ENCODE results near the gene DNAH1.

Gene DNAH1

DNA sequence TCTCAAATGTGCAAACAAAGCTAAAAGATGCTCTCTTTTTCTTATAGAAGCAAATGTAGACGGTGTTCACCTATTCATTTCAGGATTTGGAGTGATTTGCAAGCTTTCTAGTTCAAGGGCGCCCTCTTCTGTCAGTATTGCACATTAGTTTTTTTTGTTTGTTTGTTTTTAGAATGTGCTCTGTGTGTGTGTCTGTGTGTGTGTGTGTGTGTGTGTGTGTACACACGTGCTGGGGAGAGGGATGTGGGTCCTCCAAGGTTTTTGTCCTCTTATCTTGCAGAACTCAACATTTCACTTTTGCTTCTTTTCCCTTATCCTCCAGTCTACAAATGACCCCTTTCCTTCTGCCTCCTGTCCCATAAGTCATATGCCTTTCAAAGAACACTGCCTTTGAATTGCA, 23.5 kb downstream of the DNAH1 start:
- DNase-seq: peak; percentile 74

DNA sequence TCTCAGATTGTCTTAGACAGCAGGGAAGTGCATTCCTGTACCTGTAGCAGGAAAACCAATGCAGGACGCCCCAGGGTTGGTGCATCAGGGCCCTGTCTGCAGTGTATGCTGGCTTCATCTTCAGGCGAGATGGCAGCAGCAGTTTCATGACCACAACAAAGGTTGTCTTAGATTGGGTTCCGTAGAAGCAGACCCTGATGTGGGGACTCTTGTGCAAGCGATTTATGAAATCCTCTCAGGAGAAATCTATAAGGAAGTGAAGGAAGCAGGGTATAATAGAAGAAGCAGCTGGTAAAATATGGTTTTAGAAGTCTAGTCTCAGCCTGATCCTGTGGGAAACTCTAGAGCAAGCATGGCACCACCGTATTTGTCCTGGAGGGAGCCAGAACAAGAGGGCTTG, 25.0 kb downstream of the DNAH1 start:
- DNase-seq: no peak

DNA sequence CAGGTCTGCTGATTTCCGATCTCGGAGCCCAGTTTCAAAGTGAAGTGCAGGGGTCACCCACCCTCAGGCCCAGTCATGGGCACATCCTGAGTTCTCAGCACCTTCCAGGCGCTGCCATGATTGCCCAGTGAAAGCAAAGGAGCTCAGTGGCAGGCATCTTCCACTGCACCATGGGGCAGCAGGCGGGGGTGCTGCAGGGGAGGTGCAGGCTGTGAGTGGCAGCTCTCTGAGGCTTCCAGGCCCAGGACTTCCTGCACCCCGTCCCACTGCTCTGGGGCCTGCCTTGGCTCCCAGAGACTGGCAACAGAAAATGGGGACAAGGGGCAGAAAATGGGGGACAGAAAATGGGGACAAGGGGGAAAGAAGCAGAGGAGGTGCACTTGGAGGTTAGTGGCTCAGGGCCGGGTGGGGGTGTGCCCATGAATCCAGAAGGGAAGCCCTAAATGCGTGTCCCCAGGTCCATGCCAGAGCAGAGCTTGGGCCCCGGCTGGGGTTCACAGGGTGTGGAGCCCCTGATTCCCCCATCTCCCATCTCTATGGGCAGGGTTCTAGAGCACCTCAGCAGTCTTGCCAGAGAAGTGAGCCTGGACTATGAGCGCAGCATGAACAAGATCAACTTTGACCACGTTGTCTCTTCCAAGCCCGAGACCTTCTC, 28.0 kb downstream of the DNAH1 start:
- no peak for DNase-seq

DNA sequence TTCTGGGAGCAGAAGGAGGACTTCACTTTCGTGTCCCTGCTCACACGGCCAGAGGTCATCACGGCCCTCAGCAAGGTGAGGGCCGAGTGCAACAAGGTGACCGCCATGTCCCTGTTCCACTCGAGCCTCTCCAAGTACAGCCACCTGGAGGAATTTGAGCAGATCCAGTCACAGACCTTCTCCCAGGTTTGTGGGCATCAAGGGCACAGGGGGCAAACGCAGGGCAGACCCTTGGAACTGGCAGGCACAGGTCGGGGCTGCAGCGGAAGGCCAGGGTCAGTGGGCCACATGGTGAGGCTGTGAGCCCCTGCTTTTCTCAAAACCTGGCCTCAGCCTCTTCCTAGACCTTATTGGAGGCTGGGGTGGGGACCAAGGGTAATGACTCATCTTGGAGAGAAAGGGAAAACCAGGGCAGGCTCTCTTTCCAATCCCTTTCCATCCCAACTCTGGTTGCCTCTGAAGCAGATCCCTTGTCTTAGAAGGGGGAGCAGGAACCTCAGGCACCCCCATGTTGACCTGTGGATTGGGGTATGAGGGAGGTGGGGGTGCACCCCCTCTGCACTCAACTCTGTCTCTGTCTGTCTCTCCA, 29.5 kb downstream of the DNAH1 start:
- peak; percentile 5 for DNase-seq

DNA sequence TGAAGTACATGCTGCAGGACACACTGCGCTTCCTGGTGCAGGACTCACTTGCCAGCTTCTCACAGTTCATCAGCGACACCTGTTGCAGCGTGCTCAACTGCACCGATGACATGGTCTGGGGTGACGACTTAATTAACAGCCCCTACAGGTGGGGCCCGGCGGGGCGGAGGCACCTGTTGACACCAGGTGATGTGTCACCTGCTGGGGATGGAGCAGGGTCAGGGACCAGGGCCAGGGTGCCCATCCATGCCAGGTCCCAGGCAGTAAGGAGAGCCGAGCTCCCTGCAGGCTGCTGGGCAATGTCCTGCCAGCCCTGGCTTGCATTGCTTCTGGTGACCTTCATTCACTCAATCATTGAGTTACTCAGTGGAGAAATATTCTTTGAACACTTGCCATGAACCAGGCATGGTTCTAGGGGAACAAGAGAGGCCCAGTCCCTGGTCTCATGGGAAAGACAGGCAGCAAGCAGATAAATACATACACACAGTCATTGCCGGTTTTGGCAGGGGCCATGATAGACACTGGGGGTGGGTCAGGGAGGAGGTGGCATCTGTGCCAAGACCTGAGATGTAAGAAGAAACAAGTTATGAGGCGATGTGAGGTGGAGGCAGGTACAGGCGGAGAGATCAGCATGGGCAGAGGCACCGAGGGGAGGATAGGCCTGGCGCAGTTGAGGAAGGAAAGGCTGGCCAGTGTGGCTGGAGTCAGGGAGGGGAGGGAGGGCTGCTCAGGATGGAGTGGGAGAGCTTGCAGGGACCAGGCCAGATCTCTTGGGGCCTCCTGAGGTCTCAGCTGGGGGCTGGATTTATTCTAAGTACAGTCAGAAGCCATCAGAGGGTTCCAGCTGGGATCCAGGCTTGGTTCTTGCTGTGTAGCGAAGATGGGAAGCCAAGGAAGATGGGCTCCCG, 30.8 kb downstream of the DNAH1 start:
- DNase-seq: peak; percentile 45

DNA sequence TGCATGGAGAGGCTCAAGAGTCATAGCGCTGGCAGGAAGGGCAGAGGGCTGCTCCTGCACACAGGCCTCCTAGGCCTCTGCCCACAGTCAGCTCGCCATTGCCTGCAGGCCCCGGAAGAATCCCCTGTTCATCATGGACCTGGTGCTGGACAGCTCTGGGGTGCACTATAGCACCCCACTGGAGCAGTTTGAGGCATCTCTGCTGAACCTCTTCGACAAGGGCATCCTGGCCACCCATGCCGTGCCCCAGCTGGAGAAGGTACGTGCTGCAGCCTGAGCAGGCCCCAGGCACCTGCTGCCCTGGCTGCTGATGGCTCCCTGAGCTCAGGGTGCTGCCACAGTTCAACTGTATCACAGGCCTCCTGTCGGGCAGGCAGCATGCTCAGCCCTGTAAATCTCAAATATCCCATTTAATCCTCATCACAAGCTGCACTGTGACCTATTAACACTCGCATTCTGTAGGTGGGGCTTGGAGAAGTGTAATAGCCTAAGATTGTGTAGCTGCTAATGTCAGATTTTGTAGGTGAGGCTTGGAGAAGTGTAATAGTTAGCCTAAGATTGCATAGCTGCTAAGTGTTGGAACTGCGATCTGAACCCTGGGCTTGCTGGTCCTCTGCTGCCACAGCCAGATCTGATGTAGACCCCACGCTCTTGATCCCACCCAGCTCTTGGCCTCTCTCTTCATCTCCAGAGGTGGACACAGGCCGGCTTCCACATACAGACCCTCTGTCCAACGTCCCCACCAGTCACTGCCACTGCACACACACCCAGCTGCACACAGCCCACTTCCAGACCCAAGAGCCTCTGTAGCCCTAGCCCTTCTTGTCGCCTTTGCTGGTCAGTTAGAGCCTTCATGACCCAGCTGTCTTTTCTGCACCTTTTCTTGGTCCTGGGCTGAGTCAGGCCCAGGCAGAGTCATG, 31.9 kb downstream of the DNAH1 start:
- DNase-seq: no peak

DNA sequence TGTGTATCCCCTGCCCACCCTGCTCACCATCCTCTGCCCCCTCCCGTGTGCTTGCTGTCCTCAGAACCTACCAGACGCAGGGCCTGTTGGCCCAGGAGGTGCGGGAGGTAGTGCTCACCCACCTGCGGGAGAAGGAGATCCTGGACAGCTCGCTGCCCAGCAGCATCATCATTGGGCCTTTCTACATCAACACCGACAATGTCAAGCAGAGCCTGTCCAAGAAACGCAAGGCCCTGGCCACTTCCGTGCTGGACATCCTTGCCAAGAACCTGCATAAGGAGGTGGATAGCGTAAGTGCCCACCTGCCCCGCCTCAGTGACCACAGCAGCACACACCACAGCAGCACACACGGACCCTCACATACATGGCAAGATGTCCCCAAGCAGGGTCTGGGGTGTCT, 33.0 kb downstream of the DNAH1 start:
- no peak for DNase-seq

DNA sequence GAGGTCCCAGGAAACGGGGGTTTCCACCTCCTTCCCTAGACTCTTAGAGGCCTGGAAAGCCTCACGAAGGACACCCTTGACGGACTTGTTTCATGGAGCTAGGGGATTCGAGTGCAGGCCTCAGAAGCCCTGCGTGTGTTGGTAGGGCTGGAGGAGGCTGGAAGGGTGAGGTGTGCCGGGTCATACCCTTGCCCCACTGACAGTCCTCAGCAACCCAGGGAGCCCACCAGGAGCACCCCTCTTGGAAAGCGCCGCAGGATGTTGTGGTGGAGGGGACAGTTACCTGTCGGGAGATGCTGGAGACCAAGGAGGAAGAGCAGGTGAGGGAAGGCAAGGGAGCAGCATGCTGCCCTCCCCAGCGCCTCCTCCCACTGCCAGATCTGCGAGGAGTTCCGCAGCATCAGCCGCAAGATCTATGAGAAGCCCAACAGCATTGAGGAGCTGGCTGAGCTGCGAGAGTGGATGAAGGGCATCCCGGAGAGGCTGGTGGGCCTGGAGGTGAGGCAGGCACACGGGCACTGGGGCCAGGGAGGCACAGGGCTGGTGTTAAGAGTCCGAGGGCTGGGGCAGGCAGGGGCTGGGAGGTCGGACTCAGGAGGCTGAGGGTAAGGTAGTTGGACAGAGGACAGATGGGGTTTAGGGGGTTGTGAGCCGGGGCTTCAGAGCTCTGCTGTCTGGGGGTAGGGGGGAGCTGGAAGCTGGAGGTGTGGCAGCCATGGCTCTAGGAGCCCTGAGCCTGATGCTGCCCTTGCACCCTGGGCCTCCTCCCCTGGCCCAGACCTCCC, 33.7 kb downstream of the DNAH1 start:
- DNase-seq: no peak

DNA sequence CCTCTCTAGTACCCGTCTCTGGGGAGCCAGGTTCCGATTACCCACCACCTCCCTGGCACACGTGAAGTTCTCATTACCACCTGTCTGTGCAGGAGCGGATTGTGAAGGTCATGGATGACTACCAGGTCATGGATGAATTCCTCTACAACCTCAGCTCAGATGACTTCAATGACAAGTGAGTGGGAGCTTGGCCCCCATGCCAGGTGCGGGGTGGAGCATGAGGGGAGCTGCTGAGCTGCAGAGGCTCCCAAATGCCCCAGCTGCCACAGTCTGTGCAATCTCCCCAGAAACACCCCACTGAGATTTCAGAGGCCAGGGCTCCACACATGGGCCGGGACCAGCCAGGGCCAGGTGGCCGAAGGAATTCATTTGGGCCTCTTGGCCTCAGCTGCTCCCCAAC, 34.3 kb downstream of the DNAH1 start:
- DNase-seq: no peak

DNA sequence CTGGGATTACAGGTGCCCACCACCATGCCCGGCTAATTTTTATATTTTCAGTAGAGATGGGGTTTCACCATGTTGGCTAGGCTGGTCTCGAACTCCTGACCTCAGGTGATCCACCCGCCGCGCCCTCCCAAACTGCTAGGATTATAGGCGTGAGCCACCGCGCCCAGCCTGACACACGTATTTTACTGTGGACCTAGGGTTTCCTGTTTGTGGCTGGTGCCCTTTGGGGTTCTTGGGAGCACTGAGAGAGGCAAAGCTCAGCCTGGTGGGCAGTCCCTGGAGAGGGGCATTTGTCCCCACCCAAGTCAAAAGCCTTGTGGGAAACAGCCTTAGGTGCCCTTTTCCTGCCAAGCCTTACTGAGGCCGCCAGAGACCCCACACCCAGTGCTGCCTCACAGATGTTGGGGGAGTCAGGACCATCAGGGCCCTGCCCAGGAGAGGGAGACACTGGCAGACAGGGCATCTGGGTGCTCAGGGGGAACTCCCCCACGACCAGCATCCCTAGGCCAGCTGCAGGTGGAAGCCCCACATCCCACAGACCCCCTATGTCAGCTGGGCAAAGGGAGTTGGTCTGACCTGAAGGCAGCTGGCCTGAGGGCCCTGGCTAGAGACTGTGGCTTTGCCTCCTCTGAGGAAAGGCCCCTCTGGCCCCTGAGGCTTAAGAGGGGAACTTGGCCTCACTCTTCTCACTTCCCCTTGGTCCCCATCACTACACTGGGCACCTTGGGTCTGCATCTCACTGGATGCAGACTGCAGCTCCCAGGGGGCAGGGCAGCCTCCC, 35.1 kb downstream of the DNAH1 start:
- DNase-seq: no peak

DNA sequence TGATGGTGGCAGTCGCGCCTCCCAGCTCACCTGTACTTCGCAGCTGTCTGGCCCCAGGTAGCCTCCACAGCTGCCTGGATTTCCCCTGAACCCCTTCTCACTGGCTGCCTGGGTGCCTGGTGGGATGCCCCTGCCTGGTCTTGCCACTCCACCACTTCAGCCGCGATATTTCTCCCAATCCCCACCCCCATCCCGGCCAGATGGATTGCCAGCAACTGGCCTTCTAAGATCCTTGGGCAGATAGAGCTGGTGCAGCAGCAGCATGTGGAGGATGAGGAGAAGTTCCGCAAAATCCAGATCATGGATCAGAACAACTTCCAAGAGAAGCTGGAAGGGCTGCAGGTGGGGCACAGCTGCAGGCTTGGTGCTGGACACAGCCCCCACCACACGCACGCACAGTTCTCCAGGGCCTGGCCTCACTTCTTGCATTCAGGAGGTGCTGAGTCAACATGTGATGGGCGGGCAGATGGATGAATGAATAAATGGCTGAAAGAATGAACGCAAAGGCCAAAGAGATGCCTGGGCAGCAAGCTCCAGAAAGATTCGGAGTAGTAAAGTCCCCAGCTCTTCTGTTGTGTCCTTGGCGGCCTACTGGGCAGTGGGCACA, 35.7 kb downstream of the DNAH1 start:
- no peak for DNase-seq

DNA sequence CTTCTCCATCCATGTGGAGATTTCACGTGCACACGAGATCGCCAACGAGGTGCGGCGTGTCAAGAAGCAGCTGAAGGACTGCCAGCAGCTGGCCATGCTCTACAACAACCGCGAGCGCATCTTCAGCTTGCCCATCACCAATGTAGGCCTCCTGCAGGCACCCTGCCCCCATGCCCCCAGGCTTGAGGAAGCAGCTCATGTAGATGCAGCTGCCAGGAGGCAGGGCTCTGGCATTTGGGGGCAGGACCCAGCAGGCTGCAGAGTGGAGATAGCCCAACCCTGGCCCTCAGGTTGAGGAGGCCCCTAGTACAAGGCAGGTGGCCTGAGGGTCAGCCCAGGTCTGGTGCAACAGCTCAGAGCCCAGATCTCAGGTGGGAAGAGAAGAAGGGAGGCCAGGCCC, 36.4 kb downstream of the DNAH1 start:
- DNase-seq: no peak

DNA sequence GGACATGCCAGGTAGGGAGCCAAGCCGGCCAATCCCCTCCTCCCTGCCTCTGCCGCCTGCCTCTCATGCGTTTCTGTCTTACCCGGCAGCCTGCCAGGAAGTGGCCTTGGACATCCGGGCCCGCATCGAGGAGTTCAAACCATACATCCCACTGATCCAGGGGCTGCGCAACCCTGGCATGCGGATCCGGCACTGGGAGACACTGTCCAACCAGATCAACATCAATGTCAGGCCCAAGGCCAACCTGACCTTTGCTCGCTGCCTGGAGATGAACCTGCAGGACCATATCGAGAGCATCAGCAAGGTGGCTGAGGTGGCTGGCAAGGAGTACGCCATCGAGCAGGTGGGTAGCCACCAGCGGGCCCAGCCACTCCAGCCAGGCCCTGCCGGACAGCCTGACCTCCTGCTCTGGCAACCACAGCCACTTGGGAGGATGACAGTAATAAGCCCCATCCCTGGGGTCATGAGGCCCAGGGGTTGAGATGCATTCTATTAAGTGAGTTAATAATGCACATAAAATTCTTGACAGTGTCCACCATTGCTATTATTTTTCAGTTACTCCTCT, 37.3 kb downstream of the DNAH1 start:
- DNase-seq: no peak

DNA sequence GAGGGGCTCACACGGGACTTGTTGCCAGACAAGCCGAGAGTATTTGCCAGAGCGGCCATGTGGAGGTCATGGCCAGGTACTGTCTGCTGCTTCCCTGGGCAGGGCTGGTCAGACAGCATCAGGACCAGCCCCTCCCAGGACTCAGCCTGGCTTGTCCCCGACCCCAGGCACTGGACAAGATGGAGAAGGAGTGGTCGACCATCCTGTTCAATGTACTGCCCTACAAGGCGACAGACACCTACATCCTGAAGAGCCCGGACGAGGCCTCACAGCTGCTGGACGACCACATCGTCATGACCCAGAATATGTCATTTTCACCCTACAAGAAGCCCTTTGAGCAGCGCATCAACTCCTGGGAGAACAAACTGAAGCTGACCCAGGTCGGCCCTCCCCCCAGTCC, 38.6 kb downstream of the DNAH1 start:
- no peak for DNase-seq

DNA sequence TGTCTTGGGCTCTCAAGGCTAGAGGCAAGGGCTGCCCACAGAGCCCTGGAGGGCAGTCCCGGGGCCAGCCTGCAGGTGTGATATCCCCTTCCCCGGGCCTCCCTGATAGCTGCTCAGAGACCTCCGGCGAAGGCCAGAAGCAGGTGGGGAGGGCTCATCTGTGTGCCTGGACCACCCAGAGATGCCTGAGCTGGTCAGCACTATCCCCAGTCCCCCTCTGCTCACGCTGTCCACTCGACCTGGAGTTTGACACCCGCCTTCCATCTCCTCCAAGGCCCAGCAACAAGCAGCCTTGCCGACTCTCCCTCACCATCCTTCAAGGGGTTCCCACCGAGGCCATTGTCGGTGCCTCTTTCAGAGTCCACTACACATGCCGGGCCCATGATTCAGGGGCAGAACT, 39.4 kb downstream of the DNAH1 start:
- DNase-seq: no peak

DNA sequence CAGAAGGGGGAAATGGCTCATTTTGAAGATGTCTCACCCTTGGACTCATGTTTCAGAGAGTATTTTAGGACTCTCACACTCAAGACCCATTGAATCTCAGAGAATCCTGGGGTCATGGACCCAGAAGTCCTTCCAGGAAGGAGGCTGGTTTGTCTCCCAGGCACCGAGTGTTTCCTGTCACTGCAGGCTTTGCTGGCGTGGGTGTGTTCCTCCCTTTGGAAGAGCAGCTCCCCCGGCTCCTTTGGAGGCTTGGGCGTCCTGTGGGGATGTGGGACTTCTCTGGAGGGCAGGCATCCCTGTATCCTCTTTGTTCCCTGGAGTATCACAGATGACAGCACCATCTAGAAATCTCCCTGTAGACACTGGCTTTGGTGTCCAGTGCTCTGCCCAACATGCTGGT, 40.0 kb downstream of the DNAH1 start:
- DNase-seq: no peak

DNA sequence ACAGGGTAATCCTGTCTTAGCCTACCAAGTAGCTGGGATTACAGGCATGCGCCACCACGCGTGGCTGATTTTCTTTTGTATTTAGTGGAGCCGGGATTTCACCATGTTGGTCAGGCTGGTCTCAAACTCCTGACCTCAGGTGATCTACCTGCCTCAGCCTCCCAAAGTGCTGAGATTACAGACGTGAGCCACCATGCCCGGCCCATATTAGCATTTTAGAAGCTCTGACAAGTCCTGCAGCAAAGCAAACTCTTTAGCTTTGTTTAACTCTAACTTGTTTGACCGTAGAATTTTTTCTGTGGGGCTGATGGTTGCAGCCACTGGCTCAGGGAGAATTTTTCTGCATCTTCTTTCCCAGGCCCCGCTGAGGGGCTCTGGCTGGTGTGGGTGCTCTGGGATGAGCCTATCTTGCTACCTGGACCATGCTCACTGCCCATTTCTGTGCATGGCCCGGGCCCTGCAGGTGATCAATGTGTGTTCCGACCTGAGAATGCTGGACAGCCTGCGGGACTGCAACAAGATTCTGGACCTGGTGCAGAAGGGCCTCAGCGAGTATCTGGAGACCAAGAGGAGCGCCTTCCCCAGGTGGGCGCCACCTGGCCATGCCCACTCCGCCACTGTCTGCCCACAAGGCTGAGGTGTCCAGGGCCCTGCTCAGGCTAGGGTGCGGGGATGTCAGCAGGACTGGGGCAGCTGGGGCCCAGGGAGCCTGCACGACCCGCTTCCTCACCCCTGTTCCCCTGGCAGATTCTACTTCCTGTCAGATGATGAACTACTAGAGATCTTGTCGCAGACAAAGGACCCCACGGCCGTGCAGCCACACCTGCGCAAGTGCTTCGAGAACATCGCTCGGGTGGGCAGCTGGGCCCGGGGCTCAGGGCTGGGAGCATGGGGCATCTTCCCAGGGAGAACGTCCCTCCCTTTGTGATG, 41.3 kb downstream of the DNAH1 start:
- DNase-seq: no peak

DNA sequence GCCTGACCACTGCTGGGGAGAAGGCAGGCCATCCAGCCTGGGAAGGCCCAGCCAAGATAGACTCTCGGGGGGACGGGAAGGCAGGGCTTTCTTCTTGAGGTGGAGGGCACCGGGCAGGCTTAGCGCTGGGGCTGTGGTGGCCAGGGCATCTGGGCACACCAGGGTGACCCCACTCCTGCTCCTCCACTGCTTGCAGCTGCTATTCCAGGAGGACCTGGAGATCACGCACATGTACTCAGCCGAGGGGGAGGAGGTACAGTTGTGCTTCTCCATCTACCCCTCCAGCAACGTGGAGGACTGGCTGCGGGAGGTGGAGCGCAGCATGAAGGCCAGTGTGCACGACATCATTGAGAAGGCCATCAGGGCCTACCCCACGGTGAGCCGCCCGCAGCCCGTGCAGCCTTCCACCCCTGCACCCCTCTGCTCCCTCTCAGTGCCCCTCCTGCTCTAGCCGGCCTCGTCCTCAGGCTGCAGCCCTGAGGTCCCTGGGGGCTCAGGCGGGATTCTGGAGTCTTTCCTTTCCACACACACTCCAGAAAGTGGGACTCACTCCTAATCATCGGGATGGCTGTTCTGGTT, 42.3 kb downstream of the DNAH1 start:
- no peak for DNase-seq

Measured in fibroblast of skin of abdomen (primary cell).